ENCODE measurements around the gene STRA6. TPM values are rescaled to one million over a fixed set of nuclear protein-coding genes. Genes with fewer than 3 reads are reported as not detected.
"Not testable (repeated sequence)": the region's sequence is repeated elsewhere in the genome, so short reads cannot be mapped to it uniquely, and the experiment has no call there.

The STRA6 gene
- total RNA-seq, 1 experiment from 2014 or later, result 2.1 TPM

- POLR2A ChIA-PET, result no interaction called here
- CTCF ChIA-PET, result no interaction called here
- H3K9me3 Mint-ChIP-seq (ENCODE audit: unreplicated experiment), result no peaks in the 10 kb centered on the region
- intact Hi-C loops (cut with micrococcal nuclease; ENCODE audit: unreplicated experiment), result no loop called here
- H3K4me3 Mint-ChIP-seq (ENCODE audit: unreplicated experiment), result no peak overlapping the region
- TF ChIP-seq CTCF (IDR thresholded peaks at IDR 0.05; ENCODE audit: insufficient read depth in 1 of 2, low read depth in 1 of 2, low read length in 1 of 2, severe bottlenecking in 1 of 2, unreplicated experiment in 1 of 2), result no peak
- H3K36me3 ChIP-seq (ENCODE audit: control insufficient read depth, insufficient read depth, low read length), result no peaks in the 10 kb centered on the region
- BruUV-seq (replicated peaks), result no TSS peak
- no peaks in the 10 kb centered on the region for H3K9me3 ChIP-seq
- H3K4me1 Mint-ChIP-seq (ENCODE audit: low read depth, unreplicated experiment), result no peaks in the 10 kb centered on the region
- H3K27me3 ChIP-seq (replicated peaks; ENCODE audit: control insufficient read depth, insufficient read depth, low read length), result no peaks in the 10 kb centered on the region
- peaks cover 9% of the 10 kb centered on the region for H3K27me3 Mint-ChIP-seq (ENCODE audit: insufficient read depth, unreplicated experiment)
- H3K27ac Mint-ChIP-seq (ENCODE audit: unreplicated experiment), result no peak overlapping the region
- H3K4me3 ChIP-seq (ENCODE audit: low read depth, low read length), result no peak overlapping the region
- H3K36me3 Mint-ChIP-seq (ENCODE audit: insufficient read depth, unreplicated experiment), result no peaks in the 10 kb centered on the region
- no peak for DNase-seq
- H3K4me1 ChIP-seq, result no peaks in the 10 kb centered on the region
Observed at GRCh38 chr15:74168711-74169126, 33.9 kb downstream of the STRA6 start.

- no peaks in the 10 kb centered on the region for H3K9me3 Mint-ChIP-seq (ENCODE audit: unreplicated experiment)
- no peaks in the 10 kb centered on the region for H3K4me1 Mint-ChIP-seq (ENCODE audit: low read depth, unreplicated experiment)
- TF ChIP-seq CTCF (IDR thresholded peaks at IDR 0.05; ENCODE audit: insufficient read depth in 1 of 2, low read depth in 1 of 2, low read length in 1 of 2, severe bottlenecking in 1 of 2, unreplicated experiment in 1 of 2), result no peak
- peaks cover 9% of the 10 kb centered on the region for H3K27me3 Mint-ChIP-seq (ENCODE audit: insufficient read depth, unreplicated experiment)
- intact Hi-C loops (cut with micrococcal nuclease; ENCODE audit: unreplicated experiment), result no loop called here
- Histone ChIP-seq H3K4me1 (no peaks in the 10 kb centered on the region), H3K36me3 (ENCODE audit: control insufficient read depth, insufficient read depth, low read length) (no peaks in the 10 kb centered on the region), H3K4me3 (ENCODE audit: low read depth, low read length) (no peak overlapping the region), H3K27me3 (replicated peaks; ENCODE audit: control insufficient read depth, insufficient read depth, low read length) (no peaks in the 10 kb centered on the region), H3K9me3 (no peaks in the 10 kb centered on the region)
- H3K36me3 Mint-ChIP-seq (ENCODE audit: insufficient read depth, unreplicated experiment), result no peaks in the 10 kb centered on the region
- ChIA-PET CTCF (no interaction called here), POLR2A (no interaction called here)
- BruUV-seq (replicated peaks), result no TSS peak
- H3K4me3 Mint-ChIP-seq (ENCODE audit: unreplicated experiment), result no peak overlapping the region
- no peak overlapping the region for H3K27ac Mint-ChIP-seq (ENCODE audit: unreplicated experiment)
- no peak for DNase-seq
Observed at GRCh38 chr15:74167891-74168331, 34.7 kb downstream of the STRA6 start.

- no peaks in the 10 kb centered on the region for H3K4me1 Mint-ChIP-seq (ENCODE audit: low read depth, unreplicated experiment)
- no peaks in the 10 kb centered on the region for H3K27me3 ChIP-seq (replicated peaks; ENCODE audit: control insufficient read depth, insufficient read depth, low read length)
- H3K9me3 ChIP-seq, result no peaks in the 10 kb centered on the region
- no peaks in the 10 kb centered on the region for H3K4me1 ChIP-seq
- H3K36me3 Mint-ChIP-seq (ENCODE audit: insufficient read depth, unreplicated experiment), result no peaks in the 10 kb centered on the region
- no peaks in the 10 kb centered on the region for H3K36me3 ChIP-seq (ENCODE audit: control insufficient read depth, insufficient read depth, low read length)
- CTCF ChIA-PET, result interaction anchor here (1.5 kb wide), 1 partner anchor 452 kb away, joined by 7 read pairs; no protein-coding TSS in a partner anchor
- no peak overlapping the region for H3K27ac Mint-ChIP-seq (ENCODE audit: unreplicated experiment)
- H3K9me3 Mint-ChIP-seq (ENCODE audit: unreplicated experiment), result no peaks in the 10 kb centered on the region
- POLR2A ChIA-PET, result no interaction called here
- peaks cover 9% of the 10 kb centered on the region for H3K27me3 Mint-ChIP-seq (ENCODE audit: insufficient read depth, unreplicated experiment)
- no peak for TF ChIP-seq CTCF (IDR thresholded peaks at IDR 0.05; ENCODE audit: insufficient read depth in 1 of 2, low read depth in 1 of 2, low read length in 1 of 2, severe bottlenecking in 1 of 2, unreplicated experiment in 1 of 2)
- H3K4me3 Mint-ChIP-seq (ENCODE audit: unreplicated experiment), result no peak overlapping the region
- DNase-seq, result no peak
- no TSS peak for BruUV-seq (replicated peaks)
- no peak overlapping the region for H3K4me3 ChIP-seq (ENCODE audit: low read depth, low read length)
- intact Hi-C loops (cut with micrococcal nuclease; ENCODE audit: unreplicated experiment), result no loop called here
Observed at GRCh38 chr15:74165461-74165860, 37.1 kb downstream of the STRA6 start.

GRCh38 chr15:74162195-74162536, 40.4 kb downstream of the STRA6 start:
- H3K9me3 ChIP-seq; H3K27ac Mint-ChIP-seq (ENCODE audit: unreplicated experiment): not testable (repeated sequence)

GRCh38 chr15:74160390-74160789, 42.2 kb downstream of the STRA6 start:
- H3K9me3 ChIP-seq; H3K27ac Mint-ChIP-seq (ENCODE audit: unreplicated experiment); H3K9me3 Mint-ChIP-seq (ENCODE audit: unreplicated experiment); H3K4me3 ChIP-seq (ENCODE audit: low read depth, low read length); POLR2A ChIA-PET; BruUV-seq (replicated peaks); H3K27me3 ChIP-seq (replicated peaks; ENCODE audit: control insufficient read depth, insufficient read depth, low read length); intact Hi-C loops (cut with micrococcal nuclease; ENCODE audit: unreplicated experiment); CTCF ChIA-PET; H3K36me3 ChIP-seq (ENCODE audit: control insufficient read depth, insufficient read depth, low read length); H3K36me3 Mint-ChIP-seq (ENCODE audit: insufficient read depth, unreplicated experiment); DNase-seq; H3K4me3 Mint-ChIP-seq (ENCODE audit: unreplicated experiment); H3K4me1 ChIP-seq; H3K4me1 Mint-ChIP-seq (ENCODE audit: low read depth, unreplicated experiment): not testable (repeated sequence)
- H3K27me3 Mint-ChIP-seq (ENCODE audit: insufficient read depth, unreplicated experiment), result peaks cover 17% of the 10 kb centered on the region

More at GRCh38 chr15:74162195-74162536, 40.4 kb downstream of the STRA6 start:
- H3K4me1 Mint-ChIP-seq (ENCODE audit: low read depth, unreplicated experiment); CTCF ChIA-PET; H3K4me1 ChIP-seq; DNase-seq; H3K9me3 Mint-ChIP-seq (ENCODE audit: unreplicated experiment); H3K4me3 Mint-ChIP-seq (ENCODE audit: unreplicated experiment); H3K4me3 ChIP-seq (ENCODE audit: low read depth, low read length); H3K36me3 ChIP-seq (ENCODE audit: control insufficient read depth, insufficient read depth, low read length); POLR2A ChIA-PET; intact Hi-C loops (cut with micrococcal nuclease; ENCODE audit: unreplicated experiment); H3K36me3 Mint-ChIP-seq (ENCODE audit: insufficient read depth, unreplicated experiment); H3K27me3 ChIP-seq (replicated peaks; ENCODE audit: control insufficient read depth, insufficient read depth, low read length); BruUV-seq (replicated peaks): not testable (repeated sequence)
- H3K27me3 Mint-ChIP-seq (ENCODE audit: insufficient read depth, unreplicated experiment), result peaks cover 14% of the 10 kb centered on the region
